Calu3 (cell line): ENCODE results near the gene NOP56. TPM values are rescaled to one million over a fixed set of nuclear protein-coding genes. Genes with fewer than 3 reads are reported as not detected.

Source experiments
- BruUV-seq: library from RNA; stranded (reverse); fragments of 400-500 nt; replicated peaks from 2 replicates; lab custom pipeline; 2021; lab: Mats Ljungman, UMichigan
- CTCF ChIA-PET: fragments of 300-600 bp; sonication (Branson Sonifier 250); formaldehyde crosslinking; loops from one replicate; lab custom pipeline; 2022; ENCODE audit warnings: antibody characterized with exemption; lab: Charles Lee
- DNase-seq: peaks from one replicate; pipeline ENCODE4 v3.0.0; 2022
- H3K27ac Mint-ChIP-seq: one replicate; pipeline ENCODE4 v1.8.0; 2022; ENCODE audit warnings: mixed read lengths; ENCODE audit not compliant: unreplicated experiment
- H3K27me3 Mint-ChIP-seq: one replicate; pipeline ENCODE4 v1.8.0; 2022; ENCODE audit warnings: mixed read lengths; ENCODE audit not compliant: unreplicated experiment
- H3K36me3 Mint-ChIP-seq: one replicate; pipeline ENCODE4 v1.8.0; 2022; ENCODE audit warnings: mild to moderate bottlenecking, moderate library complexity, mixed read lengths; ENCODE audit not compliant: insufficient read depth, unreplicated experiment
- H3K4me1 Mint-ChIP-seq: one replicate; pipeline ENCODE4 v1.8.0; 2022; ENCODE audit warnings: mild to moderate bottlenecking, low read depth, mixed read lengths; ENCODE audit not compliant: unreplicated experiment
- H3K4me3 Mint-ChIP-seq: one replicate; pipeline ENCODE4 v1.8.0; 2022; ENCODE audit warnings: mild to moderate bottlenecking, low read depth, moderate library complexity, mixed read lengths; ENCODE audit not compliant: unreplicated experiment
- H3K9me3 Mint-ChIP-seq: one replicate; pipeline ENCODE4 v1.8.0; 2022; ENCODE audit warnings: low read depth, mixed read lengths; ENCODE audit not compliant: unreplicated experiment
- CTCF ChIP-seq: fragments of 200-600 bp; IDR thresholded peaks from one replicate; pipeline ENCODE4 v1.8.0; 2022; ENCODE audit warnings: antibody characterized with exemption; ENCODE audit not compliant: unreplicated experiment
- intact Hi-C: fragments of 100-400 bp; cut with micrococcal nuclease; formaldehyde crosslinking; loops from one replicate; pipeline ENCODE4 v1.10.0; 2022; ENCODE audit not compliant: unreplicated experiment
- total RNA-seq: library from RNA; stranded (reverse); gene quantifications from 2 replicates; pipeline ENCODE4 v1.2.3, GENCODE V29; 2022

The NOP56 gene
- total RNA-seq, 1 experiment from 2014 or later: 303 TPM

- Mint-ChIP-seq H3K36me3 (peaks cover 48% of the 10 kb centered on the region), H3K27ac (peak overlapping the region; percentile 86), H3K4me3 (peak overlapping the region; percentile 85), H3K27me3 (peaks cover 11% of the 10 kb centered on the region), H3K4me1 (peaks cover 15% of the 10 kb centered on the region), H3K9me3 (no peaks in the 10 kb centered on the region)
- CTCF ChIA-PET: interaction anchor here (0.6 to 1.4 kb wide), 3 partner anchors 8 to 25 kb away, joined by 3 to 5 read pairs (median 4); no protein-coding TSS in a partner anchor
- intact Hi-C loops: no loop called here
- TSS peak; percentile 53 for BruUV-seq
- TF ChIP-seq CTCF: no peak
- DNase-seq: no peak
Observed at GRCh38 chr20:2663364-2663886, 11.0 kb downstream of the NOP56 start.

GRCh38 chr20:2663887-2664719 is 11.7 kb downstream of the NOP56 start, which contains the start of gene IDH3B:
IDH3B (minus strand) TSS chr20:2664216; CDS start chr20:2664188, 28 bp downstream.
- no peak for TF ChIP-seq CTCF
- peak within 1 kb of the TSS; percentile 85 for H3K4me3 Mint-ChIP-seq
- H3K36me3 Mint-ChIP-seq: peaks cover 41% of the 10 kb centered on the region
- H3K9me3 Mint-ChIP-seq: no peaks in the 10 kb centered on the region
- BruUV-seq: TSS peak; percentile 99
- intact Hi-C loops: no loop called here
- H3K27me3 Mint-ChIP-seq: peaks cover 18% of the 10 kb centered on the region
- CTCF ChIA-PET: interaction anchor here (0.7 to 1.4 kb wide), 3 partner anchors 9 to 12 kb away, joined by 3 to 5 read pairs (median 4); partner anchors contain the start of gene NOP56
- peak; percentile 83 for DNase-seq
- H3K4me1 Mint-ChIP-seq: peaks cover 15% of the 10 kb centered on the region
- peak within 1 kb of the TSS; percentile 86 for H3K27ac Mint-ChIP-seq

GRCh38 chr20:2671977-2672376 is 19.5 kb downstream of the NOP56 start:
- H3K27ac Mint-ChIP-seq: no peak overlapping the region
- TF ChIP-seq CTCF: no peak
- no peak for DNase-seq
- intact Hi-C loops: no loop called here
- no peaks in the 10 kb centered on the region for H3K36me3 Mint-ChIP-seq
- no TSS peak for BruUV-seq
- peaks cover 34% of the 10 kb centered on the region for H3K27me3 Mint-ChIP-seq
- CTCF ChIA-PET: no interaction called here
- H3K9me3 Mint-ChIP-seq: no peaks in the 10 kb centered on the region
- no peak overlapping the region for H3K4me3 Mint-ChIP-seq
- no peaks in the 10 kb centered on the region for H3K4me1 Mint-ChIP-seq

- peaks cover 36% of the 10 kb centered on the region for H3K27me3 Mint-ChIP-seq
- no peak for DNase-seq
- CTCF ChIA-PET: no interaction called here
Observed at GRCh38 chr20:2672446-2672845, 20.0 kb downstream of the NOP56 start.

More at GRCh38 chr20:2672446-2672845, 20.0 kb downstream of the NOP56 start:
- Mint-ChIP-seq H3K27ac (no peak overlapping the region), H3K36me3 (no peaks in the 10 kb centered on the region), H3K4me3 (no peak overlapping the region), H3K4me1 (no peaks in the 10 kb centered on the region), H3K9me3 (no peaks in the 10 kb centered on the region)
- TF ChIP-seq CTCF: no peak
- intact Hi-C loops: no loop called here
- BruUV-seq: no TSS peak
